Activated T-helper 17 cell treated with anti-CD3 and anti-CD28 coated beads, Interleukin-2, amount 50 U/mL, for 72 hours (primary cell): Measurements from ENCODE around the gene LRFN4. TPM values are rescaled to one million over a fixed set of nuclear protein-coding genes. Genes with fewer than 3 reads are reported as not detected.

Source experiments
- ATAC-seq: fragments of 150-1000 bp; cut with Tn5 transposase; replicated peaks from 2 replicates; pipeline ENCODE4 v1.10.0; 2021; ENCODE audit warnings: mild to moderate bottlenecking, moderate library complexity
- H3K27ac Mint-ChIP-seq: one replicate; pipeline ENCODE4 v1.8.0; 2022; ENCODE audit warnings: mixed read lengths
- H3K27me3 Mint-ChIP-seq: one replicate; pipeline ENCODE4 v1.8.0; 2022; ENCODE audit warnings: mixed read lengths
- H3K36me3 Mint-ChIP-seq: one replicate; pipeline ENCODE4 v1.8.0; 2022; ENCODE audit warnings: low read depth, mild to moderate bottlenecking, mixed read lengths
- H3K4me1 Mint-ChIP-seq: one replicate; pipeline ENCODE4 v1.8.0; 2022; ENCODE audit warnings: mixed read lengths
- H3K4me3 Mint-ChIP-seq: one replicate; pipeline ENCODE4 v1.8.0; 2022; ENCODE audit warnings: mild to moderate bottlenecking, mixed read lengths
- H3K9me3 Mint-ChIP-seq: one replicate; pipeline ENCODE4 v1.8.0; 2022; ENCODE audit warnings: mixed read lengths
- total RNA-seq, 2 donors: library from RNA; stranded (reverse); gene quantifications; one replicate each; pipeline ENCODE4 v1.2.3, GENCODE V29; 2022

Gene LRFN4
- total RNA-seq, 2 donors from 2014 or later, result 20.5 to 43.7 TPM

GRCh38 chr11:66868082-66868725 is 11.3 kb downstream of the LRFN4 start:
- no peaks in the 10 kb centered on the region for H3K4me1 Mint-ChIP-seq
- no peaks in the 10 kb centered on the region for H3K9me3 Mint-ChIP-seq
- ATAC-seq, result peak; percentile 9
- no peak overlapping the region for H3K4me3 Mint-ChIP-seq
- H3K27me3 Mint-ChIP-seq, result no peaks in the 10 kb centered on the region
- H3K27ac Mint-ChIP-seq, result no peak overlapping the region
- no peaks in the 10 kb centered on the region for H3K36me3 Mint-ChIP-seq

- Mint-ChIP-seq H3K36me3 (no peaks in the 10 kb centered on the region), H3K9me3 (no peaks in the 10 kb centered on the region), H3K4me1 (no peaks in the 10 kb centered on the region), H3K27me3 (no peaks in the 10 kb centered on the region), H3K27ac (no peak overlapping the region), H3K4me3 (peak overlapping the region; percentile 34)
- peak; percentile 94 for ATAC-seq
Observed at GRCh38 chr11:66868726-66869566, 12.1 kb downstream of the LRFN4 start.

- Mint-ChIP-seq H3K27ac (no peak overlapping the region), H3K36me3 (no peaks in the 10 kb centered on the region)
Observed at GRCh38 chr11:66869567-66869870, 12.7 kb downstream of the LRFN4 start.

GRCh38 chr11:66870131-66870530 is 13.3 kb downstream of the LRFN4 start:
- H3K4me3 Mint-ChIP-seq, result no peak overlapping the region
- no peak for ATAC-seq
- H3K4me1 Mint-ChIP-seq, result no peaks in the 10 kb centered on the region
- no peaks in the 10 kb centered on the region for H3K9me3 Mint-ChIP-seq
- no peaks in the 10 kb centered on the region for H3K36me3 Mint-ChIP-seq
- H3K27ac Mint-ChIP-seq, result no peak overlapping the region
- H3K27me3 Mint-ChIP-seq, result peaks cover 1% of the 10 kb centered on the region

More at GRCh38 chr11:66869567-66869870, 12.7 kb downstream of the LRFN4 start:
- no peaks in the 10 kb centered on the region for H3K9me3 Mint-ChIP-seq
- H3K4me3 Mint-ChIP-seq, result no peak overlapping the region
- no peaks in the 10 kb centered on the region for H3K4me1 Mint-ChIP-seq
- ATAC-seq, result no peak
- H3K27me3 Mint-ChIP-seq, result no peaks in the 10 kb centered on the region

GRCh38 chr11:66870616-66871520 is 14.0 kb downstream of the LRFN4 start:
- no peak for ATAC-seq
- H3K27me3 Mint-ChIP-seq, result peaks cover 3% of the 10 kb centered on the region
- H3K4me3 Mint-ChIP-seq, result no peak overlapping the region
- no peak overlapping the region for H3K27ac Mint-ChIP-seq
- no peaks in the 10 kb centered on the region for H3K9me3 Mint-ChIP-seq
- H3K4me1 Mint-ChIP-seq, result no peaks in the 10 kb centered on the region
- no peaks in the 10 kb centered on the region for H3K36me3 Mint-ChIP-seq

GRCh38 chr11:66871521-66871901 is 14.6 kb downstream of the LRFN4 start:
- H3K4me3 Mint-ChIP-seq, result no peak overlapping the region
- H3K4me1 Mint-ChIP-seq, result no peaks in the 10 kb centered on the region
- no peak overlapping the region for H3K27ac Mint-ChIP-seq
- ATAC-seq, result no peak
- H3K36me3 Mint-ChIP-seq, result no peaks in the 10 kb centered on the region
- H3K27me3 Mint-ChIP-seq, result peaks cover 3% of the 10 kb centered on the region
- H3K9me3 Mint-ChIP-seq, result no peaks in the 10 kb centered on the region

- H3K4me3 Mint-ChIP-seq, result no peak overlapping the region
- no peak for ATAC-seq
- no peaks in the 10 kb centered on the region for H3K36me3 Mint-ChIP-seq
- no peak overlapping the region for H3K27ac Mint-ChIP-seq
- H3K9me3 Mint-ChIP-seq, result no peaks in the 10 kb centered on the region
- H3K4me1 Mint-ChIP-seq, result no peaks in the 10 kb centered on the region
- peaks cover 3% of the 10 kb centered on the region for H3K27me3 Mint-ChIP-seq
Observed at GRCh38 chr11:66874232-66874631, 17.4 kb downstream of the LRFN4 start.

- no peaks in the 10 kb centered on the region for H3K4me1 Mint-ChIP-seq
- H3K27ac Mint-ChIP-seq, result no peak overlapping the region
- H3K27me3 Mint-ChIP-seq, result peaks cover 3% of the 10 kb centered on the region
- H3K36me3 Mint-ChIP-seq, result no peaks in the 10 kb centered on the region
- no peak for ATAC-seq
- H3K9me3 Mint-ChIP-seq, result no peaks in the 10 kb centered on the region
- H3K4me3 Mint-ChIP-seq, result no peak overlapping the region
Observed at GRCh38 chr11:66875378-66875777, 18.5 kb downstream of the LRFN4 start.

- Mint-ChIP-seq H3K27ac (no peak overlapping the region), H3K27me3 (peaks cover 3% of the 10 kb centered on the region), H3K4me1 (no peaks in the 10 kb centered on the region), H3K9me3 (no peaks in the 10 kb centered on the region), H3K4me3 (no peak overlapping the region), H3K36me3 (no peaks in the 10 kb centered on the region)
- no peak for ATAC-seq
Observed at GRCh38 chr11:66877588-66878385, 20.9 kb downstream of the LRFN4 start.

- ATAC-seq, result no peak
- H3K27me3 Mint-ChIP-seq, result peaks cover 3% of the 10 kb centered on the region
- no peaks in the 10 kb centered on the region for H3K4me1 Mint-ChIP-seq
- no peak overlapping the region for H3K27ac Mint-ChIP-seq
- H3K9me3 Mint-ChIP-seq, result no peaks in the 10 kb centered on the region
- no peak overlapping the region for H3K4me3 Mint-ChIP-seq
- no peaks in the 10 kb centered on the region for H3K36me3 Mint-ChIP-seq
Observed at GRCh38 chr11:66878474-66878873, 21.6 kb downstream of the LRFN4 start.

- no peak overlapping the region for H3K27ac Mint-ChIP-seq
- no peak overlapping the region for H3K4me3 Mint-ChIP-seq
- peaks cover 3% of the 10 kb centered on the region for H3K27me3 Mint-ChIP-seq
- no peak for ATAC-seq
- H3K36me3 Mint-ChIP-seq, result no peaks in the 10 kb centered on the region
- H3K9me3 Mint-ChIP-seq, result no peaks in the 10 kb centered on the region
- no peaks in the 10 kb centered on the region for H3K4me1 Mint-ChIP-seq
Observed at GRCh38 chr11:66879000-66879399, 22.1 kb downstream of the LRFN4 start.

- no peaks in the 10 kb centered on the region for H3K4me1 Mint-ChIP-seq
- no peak for ATAC-seq
- no peak overlapping the region for H3K27ac Mint-ChIP-seq
- no peak overlapping the region for H3K4me3 Mint-ChIP-seq
- H3K27me3 Mint-ChIP-seq, result peaks cover 3% of the 10 kb centered on the region
- H3K9me3 Mint-ChIP-seq, result no peaks in the 10 kb centered on the region
- H3K36me3 Mint-ChIP-seq, result no peaks in the 10 kb centered on the region
Observed at GRCh38 chr11:66879583-66879982, 22.7 kb downstream of the LRFN4 start.

- no peak overlapping the region for H3K27ac Mint-ChIP-seq
- no peak for ATAC-seq
- H3K4me3 Mint-ChIP-seq, result no peak overlapping the region
- H3K36me3 Mint-ChIP-seq, result no peaks in the 10 kb centered on the region
- no peaks in the 10 kb centered on the region for H3K4me1 Mint-ChIP-seq
- H3K27me3 Mint-ChIP-seq, result peaks cover 3% of the 10 kb centered on the region
- no peaks in the 10 kb centered on the region for H3K9me3 Mint-ChIP-seq
Observed at GRCh38 chr11:66879999-66880398, 23.1 kb downstream of the LRFN4 start.
